ENCODE results near the gene CFH.

GRCh38 chr1:196660272-196660671 is 8.4 kb downstream of the CFH start:
- TF ChIP-seq CTCF (IDR thresholded peaks at IDR 0.05 in 8 of 11, conservative IDR thresholded peaks at IDR 0.05 in 3 of 11) (no peak), POLR2A (IDR thresholded peaks at IDR 0.05) (no peak), POLR2AphosphoS5 (IDR thresholded peaks at IDR 0.05) (no peak)
